GM19397 (cell line): ENCODE results near the gene HILPDA.
A peak's percentile ranks its signal among the peaks of the same experiment; 100 is the strongest.
"Not testable (repeated sequence)": the region's sequence is repeated elsewhere in the genome, so short reads cannot be mapped to it uniquely, and the experiment has no call there.

Source experiments
- ATAC-seq: cut with Tn5 transposase; IDR thresholded peaks from one replicate; pipeline ENCODE4 v1.9.1; 2021; ENCODE audit warnings: mild to moderate bottlenecking, moderate library complexity; ENCODE audit not compliant: unreplicated experiment

Gene HILPDA

GRCh38 chr7:128431221-128431620 lies 24.5 kb upstream of the HILPDA start:
- no peak for ATAC-seq

- ATAC-seq = no peak
These were observed 23.9 kb upstream of the HILPDA start for GRCh38 chr7:128431754-128432153.

DNA sequence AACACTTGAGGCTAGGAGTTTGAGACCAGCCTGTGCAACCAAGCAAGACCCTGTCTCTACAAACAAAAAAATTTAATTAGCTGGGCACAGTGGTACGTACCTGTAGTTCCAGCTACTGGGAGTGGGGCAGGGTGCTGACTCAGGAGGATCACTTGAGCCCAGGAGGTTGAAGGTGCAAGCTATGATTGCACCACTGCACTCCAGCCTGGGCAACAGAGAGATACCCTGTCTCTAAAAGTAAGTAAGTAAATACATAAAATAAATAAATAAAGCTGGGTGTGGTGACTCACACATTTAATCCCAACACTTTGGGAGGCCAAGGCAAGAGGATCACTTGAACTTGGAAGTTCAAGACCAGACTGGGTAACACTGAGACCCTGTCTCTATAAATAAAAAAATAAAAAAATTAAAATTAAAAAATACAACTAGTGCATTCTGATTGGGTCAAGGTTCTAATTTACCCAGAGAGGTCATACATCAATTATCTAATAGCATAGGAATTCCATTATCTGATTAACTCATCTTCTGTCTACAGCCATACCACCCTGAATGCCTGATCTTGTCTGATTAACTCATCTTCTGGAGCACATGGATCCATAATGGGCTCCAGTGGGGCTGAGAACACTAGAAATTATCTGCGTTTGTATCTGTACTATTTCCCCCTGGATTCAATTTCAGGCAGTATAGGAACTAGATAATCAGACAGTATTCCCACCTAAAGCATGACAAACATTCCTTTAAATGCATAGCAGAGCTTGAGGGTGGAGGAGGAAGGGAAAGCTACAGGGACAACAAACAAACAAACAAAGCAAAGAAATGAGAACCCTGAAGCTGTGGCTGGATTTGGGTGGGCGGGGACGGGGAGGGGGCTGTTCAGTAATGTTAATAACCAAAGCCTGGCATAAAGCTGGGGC lies 21.0 kb upstream of the HILPDA start:
- ATAC-seq = no peak

DNA sequence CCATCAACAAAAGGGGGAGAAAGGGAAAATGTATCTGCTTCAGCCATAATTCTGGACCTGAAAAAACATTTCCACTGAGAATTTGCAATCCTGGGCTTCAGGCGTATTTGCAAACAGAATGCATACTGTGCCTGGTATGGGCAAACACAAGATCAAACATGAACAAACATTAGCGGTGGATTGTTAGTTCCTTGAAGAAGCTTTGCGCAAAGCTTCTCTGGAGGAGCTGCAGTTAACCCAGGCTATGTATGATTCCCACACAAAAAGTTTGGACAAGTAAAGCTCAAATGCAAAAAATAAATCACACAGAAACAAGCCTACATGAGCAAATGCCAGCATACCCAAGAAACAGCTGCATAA lies 20.4 kb upstream of the HILPDA start:
- ATAC-seq = no peak

DNA sequence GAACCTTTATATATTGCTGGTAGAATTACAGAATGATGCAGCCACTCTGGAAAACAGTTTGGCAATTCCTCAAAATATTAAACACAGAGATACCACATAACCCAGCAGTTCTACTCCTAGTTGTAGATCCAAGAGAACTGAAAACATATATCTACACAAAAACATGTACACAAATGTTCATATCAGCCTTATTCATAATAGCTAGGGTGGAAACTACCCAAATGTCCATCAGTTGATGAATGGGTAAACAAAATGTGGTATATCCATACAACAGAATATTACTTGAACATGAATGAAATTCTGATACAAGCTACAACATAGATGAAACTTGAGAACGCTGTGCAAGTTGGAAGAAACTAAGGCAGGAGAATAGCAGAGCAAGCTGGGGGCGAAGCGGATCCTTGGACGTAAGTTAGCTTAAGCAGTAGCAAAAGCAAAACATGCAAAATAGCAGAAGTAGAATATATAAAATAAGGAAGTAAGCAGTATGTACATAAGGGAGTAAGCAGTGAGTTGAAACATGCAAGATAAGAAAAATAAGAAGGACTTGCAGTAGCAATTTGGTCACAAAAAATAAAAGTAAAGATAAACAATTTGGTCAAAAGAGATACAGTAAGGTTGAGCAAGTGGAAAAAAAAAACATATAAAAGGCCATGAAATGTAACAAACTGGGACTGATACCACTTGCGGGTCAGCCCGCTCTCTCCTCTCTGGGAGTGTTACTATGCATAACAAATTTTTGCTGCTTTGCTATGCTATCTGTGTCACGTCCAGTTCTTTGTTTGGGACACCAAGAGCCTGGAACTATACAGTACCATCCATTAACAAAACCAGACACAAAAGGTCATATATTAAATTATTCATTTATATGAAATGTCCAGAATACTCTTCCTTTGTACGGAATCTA lies 18.0 kb upstream of the HILPDA start:
- no peak for ATAC-seq

- ATAC-seq = no peak
These were observed 13.3 kb upstream of the HILPDA start for GRCh38 chr7:128442356-128442755.

DNA sequence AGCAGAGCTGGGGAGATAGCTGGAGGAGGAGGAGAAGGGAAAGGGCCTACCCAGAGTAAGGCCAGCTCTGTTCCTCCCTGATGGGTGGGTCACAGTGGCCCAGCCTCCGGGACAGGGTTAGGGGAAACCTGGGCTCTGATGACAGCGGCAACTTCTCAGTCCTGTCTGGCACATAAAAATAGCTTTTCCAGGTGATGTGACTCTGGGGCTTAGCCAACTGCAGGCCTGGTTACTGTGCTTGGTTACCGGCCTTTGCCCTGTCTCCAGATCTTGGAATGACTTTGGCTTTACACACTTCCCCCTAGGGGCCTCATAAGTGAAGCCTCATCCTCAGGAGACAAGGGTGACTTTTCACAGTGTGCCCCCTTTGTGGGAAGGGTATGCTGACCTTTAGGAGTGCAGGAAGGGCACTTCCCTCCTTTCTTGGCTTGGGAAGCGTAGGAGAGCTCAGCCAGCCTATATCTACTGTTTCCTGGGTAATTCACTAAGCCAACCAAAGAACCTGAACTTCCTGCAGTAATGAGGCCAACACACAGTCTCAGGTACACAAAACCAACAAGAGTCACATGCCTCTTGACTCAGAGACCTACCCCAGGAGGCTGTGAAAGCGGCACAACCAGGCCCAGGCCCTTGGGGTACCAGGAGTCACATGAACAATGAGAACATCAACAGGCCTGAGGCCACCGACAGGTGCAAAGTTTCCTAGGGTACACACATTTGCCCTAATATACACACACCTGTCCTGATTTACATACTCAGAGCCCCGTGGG lies 11.7 kb upstream of the HILPDA start:
- no peak for ATAC-seq

GRCh38 chr7:128446306-128446705 lies 9.4 kb upstream of the HILPDA start:
- no peak for ATAC-seq

DNA sequence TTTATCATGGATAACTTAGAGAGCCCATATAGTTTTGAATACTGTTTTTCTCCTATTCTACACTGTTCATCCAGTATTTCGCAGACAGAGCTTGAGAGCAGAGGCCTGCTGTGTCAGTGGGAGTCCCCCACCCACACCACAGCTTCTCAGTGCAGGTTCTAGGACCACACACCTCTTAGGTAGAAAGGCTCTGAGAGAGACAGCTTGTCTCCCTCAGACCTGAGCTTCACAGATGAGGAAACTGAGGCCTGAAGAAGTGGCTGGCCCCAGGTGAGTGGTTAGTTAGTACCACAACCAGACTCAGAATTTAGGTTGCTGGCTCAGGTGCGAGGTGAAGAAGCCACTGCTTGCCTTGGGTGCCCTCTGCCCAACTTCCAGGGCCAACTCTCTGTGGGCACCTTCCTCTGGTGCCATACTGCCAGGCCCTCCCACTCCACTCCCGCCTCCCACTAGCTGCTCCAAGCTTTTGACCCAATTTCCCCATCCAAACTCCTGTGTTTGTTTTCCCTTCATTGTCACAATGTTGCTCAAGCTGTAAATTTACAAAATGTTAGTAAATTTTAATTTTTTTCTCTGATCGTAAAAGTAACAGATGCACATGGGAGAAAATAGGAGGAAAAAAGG lies 7.6 kb upstream of the HILPDA start:
- ATAC-seq = no peak

- no peak for ATAC-seq
These were observed 6.9 kb upstream of the HILPDA start for GRCh38 chr7:128448751-128449302.

GRCh38 chr7:128450409-128450808 lies 5.3 kb upstream of the HILPDA start:
- no peak for ATAC-seq

DNA sequence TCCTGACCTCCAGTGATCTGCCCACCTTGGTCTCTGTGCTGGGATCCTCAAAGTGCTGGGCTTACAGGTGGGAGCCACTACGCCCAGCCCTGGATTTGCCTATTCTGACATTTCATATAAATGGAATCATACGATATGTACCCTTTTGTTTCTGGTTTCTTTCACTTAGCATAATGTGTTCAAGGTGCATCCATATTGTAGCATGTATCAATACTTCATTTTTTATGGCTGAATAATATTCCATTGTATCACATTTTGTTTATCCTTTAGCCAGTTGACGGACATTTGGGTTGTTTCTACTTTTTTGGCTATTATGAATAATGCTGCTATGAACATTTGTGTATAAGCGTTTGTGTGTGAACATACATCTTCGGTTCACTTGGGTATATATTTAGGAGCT lies 4.8 kb upstream of the HILPDA start:
- no peak for ATAC-seq

- no peak for ATAC-seq
These were observed 3.1 kb upstream of the HILPDA start for GRCh38 chr7:128452552-128452951.

DNA sequence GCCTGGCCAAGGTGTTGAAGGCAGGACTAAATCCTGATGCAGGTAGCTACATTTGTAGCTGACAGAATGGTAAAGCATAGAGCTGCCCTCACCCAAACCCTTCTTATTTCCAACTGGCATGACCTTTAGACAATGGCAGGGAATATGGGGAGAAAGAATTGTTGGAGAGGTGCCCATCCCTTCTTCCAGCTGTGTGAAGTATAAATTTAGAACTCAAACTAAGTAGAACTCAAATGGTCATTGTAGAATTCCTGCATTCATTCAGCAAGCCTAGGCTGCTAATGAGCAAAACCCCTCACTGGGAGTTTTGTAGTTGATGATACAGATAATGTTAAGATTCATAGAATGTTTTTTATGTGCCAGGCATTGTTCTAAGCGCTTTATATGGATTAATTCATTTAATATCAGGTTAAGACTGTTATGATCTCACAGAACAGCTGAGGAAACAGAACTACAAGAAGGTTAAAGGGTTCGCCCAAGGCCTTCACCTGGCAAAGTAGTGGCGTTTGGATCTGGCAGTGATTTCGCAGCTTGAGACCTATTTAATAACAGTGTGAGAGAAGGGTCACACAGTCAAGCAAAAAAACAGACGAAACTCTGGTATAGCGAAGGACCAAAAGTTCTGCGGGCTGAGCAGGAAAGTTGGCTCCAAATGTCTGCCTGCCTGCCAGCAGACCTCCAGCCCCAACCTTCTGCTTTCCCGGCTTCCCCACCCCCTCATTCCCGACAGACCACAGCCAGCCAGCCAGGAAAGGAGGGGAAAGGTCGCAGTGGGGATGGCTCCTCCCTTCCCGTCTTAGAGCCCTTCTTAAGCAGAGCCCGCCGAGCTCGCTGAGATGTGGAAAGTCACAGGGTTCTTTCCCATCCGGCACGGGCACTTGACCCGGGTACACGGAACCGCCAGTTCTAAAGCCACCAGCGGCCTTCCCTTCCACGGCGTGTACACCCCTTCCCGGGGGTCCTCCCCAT lies 1.6 kb upstream of the HILPDA start:
- ATAC-seq = no peak

- ATAC-seq = no peak
These were observed 703 bp upstream of the HILPDA start for GRCh38 chr7:128454808-128455542.

- peak; percentile 16 for ATAC-seq
These were observed 612 bp downstream of the HILPDA start for GRCh38 chr7:128456255-128456725.

- not testable (repeated sequence) for ATAC-seq
These were observed 1.7 kb downstream of the HILPDA start for GRCh38 chr7:128457385-128457784.

- peak; percentile 11 for ATAC-seq
These were observed 3.3 kb downstream of the HILPDA start for GRCh38 chr7:128458956-128459355.
